Stimulated activated CD8-positive, alpha-beta memory T cell treated with anti-CD3 and anti-CD28 coated beads, Interleukin-15, amount 100 ng/mL, for 1 hour (primary cell): ENCODE measurements around the gene ITGB2.
"Not testable (repeated sequence)": the region's sequence is repeated elsewhere in the genome, so short reads cannot be mapped to it uniquely, and the experiment has no call there.

Experiments used
- DNase-seq: peaks from one replicate; pipeline ENCODE4 v3.0.0-alpha.2; 2020; ENCODE audit warnings: low read depth

The ITGB2 gene

DNA sequence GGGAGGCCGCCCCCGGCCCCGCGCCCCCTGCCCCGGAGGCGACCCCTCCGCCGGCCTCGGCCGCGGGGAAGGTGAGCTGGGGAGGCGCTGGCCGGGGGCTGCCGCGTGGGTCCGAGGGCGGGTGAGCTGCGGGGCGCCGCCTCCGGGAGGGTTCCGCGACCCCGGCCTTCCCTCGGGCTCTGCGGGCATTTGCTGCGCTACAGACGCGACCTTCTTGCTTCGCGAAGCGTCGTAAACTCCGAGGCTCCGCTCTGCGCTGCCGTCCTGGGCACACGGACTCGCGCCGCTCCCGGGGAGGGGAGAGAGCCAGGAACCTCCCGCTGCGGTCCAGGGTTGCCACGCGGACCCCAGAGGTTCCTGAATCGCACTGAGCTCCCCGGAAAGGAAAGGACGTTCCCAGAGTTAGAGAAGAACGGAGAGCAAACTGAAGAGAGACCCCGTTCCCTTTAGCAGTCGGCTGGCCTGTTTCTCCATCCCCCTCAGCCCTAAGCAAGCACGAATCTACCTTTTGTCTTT is 19.5 kb upstream of the ITGB2 start:
- no peak for DNase-seq

DNA sequence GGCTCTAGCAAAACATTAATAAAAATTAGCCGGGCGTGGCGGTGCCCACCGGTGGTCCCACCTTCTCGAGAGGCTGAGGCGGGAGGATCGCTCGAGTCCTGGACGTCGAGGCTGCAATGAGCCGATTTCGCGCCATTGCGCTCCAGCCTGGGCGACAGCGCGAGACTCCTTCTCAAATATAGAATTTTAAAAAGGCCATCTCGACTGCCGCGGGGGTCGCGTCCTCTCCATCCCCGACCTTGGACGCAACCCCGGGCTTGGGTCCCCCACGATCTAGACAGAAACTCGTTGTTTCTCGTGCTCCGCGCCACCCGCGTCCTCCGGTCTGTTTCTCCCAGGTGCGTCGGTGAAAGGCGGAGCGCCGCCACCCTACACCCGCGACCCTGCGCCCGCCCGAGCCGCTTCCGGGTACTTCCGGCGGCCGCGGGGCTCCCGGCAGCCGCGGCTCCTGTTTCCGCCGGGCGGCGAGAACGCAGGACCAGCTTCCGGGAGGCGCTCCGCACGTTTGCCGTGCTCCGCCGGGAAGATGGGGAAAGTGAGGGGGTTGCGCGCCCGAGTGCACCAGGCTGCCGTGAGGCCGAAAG is 18.9 kb upstream of the ITGB2 start, which contains the start of gene SLX9:
Gene SLX9 (plus strand): TSS at position 498 of the 584 bp plus-strand sequence. CDS start 29 bp downstream, at position 527.
- peak; percentile 46 for DNase-seq

DNA sequence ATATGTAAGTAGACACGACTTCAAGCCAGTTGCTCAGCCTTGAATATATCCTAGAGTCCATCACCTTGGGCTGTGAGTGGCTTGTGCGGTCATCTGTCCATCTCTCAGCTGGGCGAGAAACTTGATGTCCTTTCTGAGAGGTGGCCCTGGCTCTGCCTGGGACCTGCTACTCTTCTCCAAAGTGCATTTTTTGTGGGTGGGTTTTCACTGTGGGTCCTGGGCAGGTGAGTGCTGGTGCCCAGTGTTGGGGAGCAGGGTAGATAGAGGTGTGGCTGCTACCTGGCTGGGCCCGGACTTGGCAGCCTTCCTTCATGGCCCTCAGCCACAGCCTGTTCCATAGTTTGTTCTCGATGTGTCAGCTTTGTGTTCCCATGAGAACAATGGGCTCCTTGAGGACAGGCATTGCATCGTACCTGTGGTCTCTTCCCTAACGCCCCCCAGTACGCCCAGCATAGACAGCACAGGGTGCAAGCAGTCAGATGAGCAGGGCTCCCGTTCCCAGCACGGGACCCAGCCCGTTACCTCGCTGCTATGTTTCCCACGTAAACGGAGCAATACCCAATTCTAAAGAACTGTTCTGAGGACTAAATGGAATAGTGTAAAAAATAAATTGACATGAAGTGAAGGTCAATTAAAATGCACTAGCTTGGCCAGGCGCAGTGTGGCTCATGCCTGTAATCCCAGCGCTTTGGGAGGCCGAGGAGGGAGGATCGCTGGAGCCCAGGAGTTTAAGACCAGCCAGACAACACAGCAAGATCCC is 18.3 kb upstream of the ITGB2 start:
- DNase-seq: no peak

DNA sequence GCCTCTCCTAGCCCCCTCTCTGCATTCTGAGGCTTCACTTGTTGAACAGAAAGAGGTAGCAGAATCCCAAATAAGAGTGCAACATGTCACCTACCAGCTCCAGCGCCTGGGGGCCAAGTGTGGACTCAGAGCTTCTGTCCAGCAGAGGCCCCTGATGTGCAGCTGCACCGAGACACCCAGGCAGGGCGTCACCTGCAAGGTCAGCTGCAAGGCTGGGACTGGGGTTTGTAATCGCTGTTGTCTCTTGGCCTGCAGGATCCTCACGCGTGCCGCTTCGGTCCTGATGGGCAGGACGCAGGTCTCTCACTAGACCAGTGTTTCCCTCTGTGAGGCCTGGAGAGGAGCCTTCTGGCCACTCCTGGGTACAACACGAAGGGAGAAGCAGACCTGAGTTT is 14.8 kb upstream of the ITGB2 start:
- DNase-seq: no peak

DNA sequence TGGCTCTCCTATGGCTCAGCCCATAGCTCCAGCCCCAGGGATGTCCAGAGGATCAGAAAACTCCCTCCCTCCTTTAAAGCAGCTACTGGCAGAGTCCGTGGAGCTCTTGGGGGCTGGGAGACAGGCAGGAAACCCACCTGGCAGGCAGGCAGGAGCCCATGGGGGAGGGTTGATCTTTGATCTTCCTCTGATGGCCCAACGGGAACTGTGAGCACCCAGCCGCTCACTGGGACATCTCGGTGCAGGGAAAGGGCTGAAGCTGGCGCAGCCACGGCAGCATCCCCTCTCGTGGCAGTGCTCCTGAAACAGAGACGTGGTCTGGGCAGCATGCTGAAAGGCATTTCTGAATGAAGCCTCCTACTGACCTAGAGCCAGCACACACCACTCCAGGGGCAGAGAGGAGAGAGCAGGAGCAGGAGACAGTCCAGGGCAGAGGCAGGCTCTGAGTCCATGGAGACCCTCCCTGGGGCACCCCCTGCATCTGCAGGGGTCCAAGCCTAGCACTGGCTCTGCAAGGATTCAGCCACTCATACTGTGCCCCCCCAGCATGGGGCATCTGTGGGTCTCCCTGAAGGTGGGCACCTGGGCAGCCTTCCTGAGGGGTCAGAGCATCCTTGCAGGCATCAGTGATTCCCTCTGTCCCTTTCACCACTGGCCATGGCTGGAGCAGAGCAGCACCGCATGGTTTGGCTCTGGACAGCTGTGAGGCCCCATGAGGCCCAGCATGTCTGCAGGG is 14.3 kb upstream of the ITGB2 start:
- no peak for DNase-seq

DNA sequence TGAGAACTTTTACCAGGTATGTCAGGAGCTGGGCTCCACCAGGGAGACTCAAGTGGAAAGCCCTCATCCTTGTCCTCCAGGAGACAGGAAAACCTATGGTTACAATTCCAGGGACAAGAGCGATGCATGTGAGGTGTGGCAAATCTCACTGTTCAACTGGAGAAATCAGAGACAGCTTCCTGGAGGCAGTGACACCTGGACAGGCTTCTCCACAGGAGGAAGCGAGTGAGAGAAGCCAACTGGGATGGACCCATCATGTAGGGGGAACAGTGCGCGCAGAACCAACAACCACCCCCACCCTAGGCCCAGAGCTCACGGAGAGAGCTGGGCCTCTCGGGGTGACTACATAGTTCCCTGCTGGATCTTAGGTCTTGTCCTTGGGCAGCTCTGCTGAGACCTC is 13.6 kb upstream of the ITGB2 start:
- no peak for DNase-seq

DNA sequence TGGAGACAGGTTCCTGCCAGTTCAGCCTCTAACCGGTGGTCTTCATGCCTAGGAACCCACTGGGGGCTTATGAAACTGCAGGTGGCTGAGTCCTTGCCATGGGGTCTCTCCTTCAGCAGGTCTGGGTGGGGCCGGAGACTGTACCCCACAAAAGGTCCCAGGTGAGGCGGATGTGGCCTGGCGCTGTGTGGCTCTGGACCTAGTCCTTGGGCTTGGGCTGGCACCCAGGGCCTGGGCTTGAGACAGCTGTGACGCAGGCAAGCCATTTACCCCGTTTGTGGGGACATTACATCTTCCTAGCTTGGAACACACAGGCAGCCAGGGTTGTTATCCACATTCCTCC is 13.2 kb upstream of the ITGB2 start:
- no peak for DNase-seq

DNA sequence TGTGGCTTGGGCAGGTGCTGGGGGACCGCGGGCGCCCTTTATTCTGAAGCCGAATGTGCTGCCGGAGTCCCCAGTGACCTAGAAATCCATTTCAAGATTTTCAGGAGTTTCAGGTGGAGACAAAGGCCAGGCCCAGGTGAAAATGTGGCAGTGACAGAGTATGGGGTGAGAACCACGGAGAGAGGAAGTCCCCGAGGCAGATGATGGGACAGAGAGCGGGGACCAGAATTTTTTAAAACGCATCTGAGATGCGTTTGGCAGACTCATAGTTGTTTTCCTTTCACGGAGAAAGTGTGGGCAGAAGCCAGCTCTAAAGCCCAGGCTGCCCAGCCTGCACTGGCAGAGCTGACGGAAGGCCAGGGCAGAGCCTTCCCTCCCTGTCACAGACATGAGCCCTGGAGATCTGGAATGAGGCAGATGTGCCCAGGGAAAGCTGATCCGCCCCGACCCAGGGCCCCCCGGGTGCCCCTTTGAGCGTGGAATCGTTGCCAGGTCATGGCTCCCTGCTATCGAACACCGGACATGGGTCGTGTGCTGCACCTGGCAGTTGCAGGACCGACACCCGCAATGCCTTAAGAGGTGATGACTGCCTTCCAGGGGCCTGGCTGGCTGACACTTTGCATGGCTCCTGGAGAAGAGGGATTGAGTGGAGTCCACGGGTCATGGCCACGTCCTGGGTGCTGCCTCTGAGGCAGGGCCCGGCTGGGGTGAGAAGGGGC is 12.7 kb upstream of the ITGB2 start:
- DNase-seq: no peak

DNA sequence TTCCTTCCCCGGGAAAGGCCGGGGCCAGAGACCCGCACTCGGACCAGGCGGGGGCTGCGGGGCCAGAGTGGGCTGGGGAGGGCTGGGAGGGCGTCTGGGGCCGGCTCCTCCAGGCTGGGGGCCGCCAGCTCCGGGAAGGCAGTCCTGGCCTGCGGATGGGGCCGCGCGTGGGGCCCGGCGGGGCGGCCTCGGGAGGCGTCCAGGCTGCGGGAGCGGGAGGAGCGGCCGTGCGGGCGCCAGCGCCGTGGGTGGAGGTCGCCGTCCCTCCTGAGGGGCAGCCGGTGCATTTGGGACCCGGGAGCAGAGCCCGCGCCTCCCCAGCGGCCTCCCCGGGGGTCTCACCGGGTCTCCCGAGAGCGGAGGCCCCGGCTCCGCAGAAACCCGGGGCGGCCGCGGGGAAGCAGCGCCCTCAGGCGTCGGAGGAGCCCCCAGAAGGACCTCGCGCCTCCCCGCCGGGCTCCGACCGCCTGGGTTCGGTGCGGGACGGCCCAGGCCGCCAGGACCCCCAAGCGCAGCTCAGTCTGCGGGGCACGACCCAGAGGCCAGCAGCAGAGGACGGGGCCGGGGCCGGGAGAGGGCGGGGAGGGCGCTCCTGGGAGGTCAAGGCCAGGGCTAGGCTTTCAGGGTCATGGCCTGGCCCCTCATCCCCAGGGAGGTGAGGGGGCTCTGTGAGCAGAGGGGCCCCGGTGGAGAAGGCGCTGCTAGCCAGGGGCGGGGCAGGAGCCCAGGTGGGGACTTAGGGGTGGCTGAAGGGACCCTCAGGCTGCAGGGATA is 11.9 kb upstream of the ITGB2 start:
- no peak for DNase-seq

DNA sequence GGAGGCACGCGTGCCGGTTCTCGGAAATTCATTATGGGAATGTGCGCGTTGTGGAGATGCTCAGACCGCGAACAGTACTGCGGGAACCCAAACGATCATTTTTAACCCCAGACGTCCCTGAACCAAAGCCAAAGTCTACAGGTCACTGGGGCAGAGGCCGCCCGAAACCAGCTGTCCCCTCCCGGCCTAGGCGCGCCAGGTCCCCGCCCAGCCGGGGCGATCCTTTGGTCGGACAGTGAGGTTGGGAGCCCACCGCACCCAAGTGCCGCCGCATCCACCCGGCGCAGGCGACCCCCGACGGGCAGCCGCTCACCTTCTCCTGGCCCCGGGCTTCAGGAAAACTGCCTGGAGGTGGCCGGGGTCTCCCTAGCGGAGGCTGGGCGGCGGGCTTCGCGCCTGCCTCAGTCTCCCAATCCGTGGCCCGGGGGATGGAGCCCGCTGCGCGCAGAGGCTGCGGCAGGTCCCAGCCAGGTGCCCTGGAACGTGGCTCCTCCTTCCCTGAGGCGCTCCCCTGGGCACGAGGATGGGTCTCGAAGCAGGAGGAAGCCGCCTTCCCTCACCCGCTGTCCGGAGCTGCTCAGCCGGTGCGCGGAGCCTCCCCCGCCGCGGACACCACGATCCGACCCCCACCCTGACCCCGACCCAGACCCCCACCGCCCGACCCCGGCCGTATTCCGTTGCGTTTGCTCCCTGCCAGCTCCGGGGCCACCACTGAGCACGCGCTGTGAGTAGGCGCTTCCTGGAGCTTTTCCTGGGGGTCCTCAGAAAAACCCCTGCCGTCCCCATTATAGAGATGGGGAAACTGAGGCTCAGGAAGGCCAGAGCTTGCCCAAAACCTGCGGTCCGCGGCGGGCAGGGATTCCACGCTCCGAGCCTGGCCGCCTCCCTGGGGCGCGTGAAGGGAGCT is 11.1 kb upstream of the ITGB2 start:
- DNase-seq: no peak

DNA sequence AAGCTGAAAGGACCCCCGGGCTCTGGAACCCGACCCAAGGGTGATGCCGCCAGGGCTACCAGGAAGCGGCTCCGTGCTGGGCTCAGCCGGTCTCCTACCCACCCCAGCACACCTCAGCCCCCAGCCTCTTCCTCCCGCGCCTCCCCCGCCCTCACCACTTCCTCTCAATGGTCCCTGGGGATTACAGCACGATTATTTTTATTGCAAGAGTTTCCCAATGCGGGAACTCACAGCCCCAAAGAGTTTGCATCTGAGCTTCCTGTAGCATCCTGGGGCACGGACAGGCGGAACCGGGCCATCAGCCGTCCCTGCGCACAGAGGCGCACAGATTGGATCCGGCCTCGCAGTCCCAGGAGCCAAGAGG is 10.4 kb upstream of the ITGB2 start:
- no peak for DNase-seq

DNA sequence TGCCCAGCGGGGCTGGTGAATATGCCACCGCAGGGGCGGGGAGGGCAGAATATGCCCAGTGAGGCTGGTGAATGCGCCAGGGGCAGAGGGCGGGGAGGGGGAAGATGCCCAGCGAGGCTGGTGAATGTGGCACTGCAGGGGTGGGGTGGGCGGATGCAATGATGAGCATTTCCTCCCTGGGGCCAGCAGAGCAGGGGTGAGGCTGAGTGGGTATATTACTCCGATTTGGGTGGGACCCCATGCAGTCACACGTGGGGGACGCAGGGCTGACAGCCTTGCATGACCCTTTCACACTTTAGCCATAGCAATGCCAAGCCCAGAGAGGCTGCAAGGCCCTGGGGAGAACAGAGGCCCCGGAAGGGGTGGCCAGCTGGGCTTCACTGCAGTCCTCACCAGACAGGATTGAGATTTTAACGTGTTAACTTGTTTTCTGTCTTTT is 9.9 kb upstream of the ITGB2 start:
- no peak for DNase-seq

DNA sequence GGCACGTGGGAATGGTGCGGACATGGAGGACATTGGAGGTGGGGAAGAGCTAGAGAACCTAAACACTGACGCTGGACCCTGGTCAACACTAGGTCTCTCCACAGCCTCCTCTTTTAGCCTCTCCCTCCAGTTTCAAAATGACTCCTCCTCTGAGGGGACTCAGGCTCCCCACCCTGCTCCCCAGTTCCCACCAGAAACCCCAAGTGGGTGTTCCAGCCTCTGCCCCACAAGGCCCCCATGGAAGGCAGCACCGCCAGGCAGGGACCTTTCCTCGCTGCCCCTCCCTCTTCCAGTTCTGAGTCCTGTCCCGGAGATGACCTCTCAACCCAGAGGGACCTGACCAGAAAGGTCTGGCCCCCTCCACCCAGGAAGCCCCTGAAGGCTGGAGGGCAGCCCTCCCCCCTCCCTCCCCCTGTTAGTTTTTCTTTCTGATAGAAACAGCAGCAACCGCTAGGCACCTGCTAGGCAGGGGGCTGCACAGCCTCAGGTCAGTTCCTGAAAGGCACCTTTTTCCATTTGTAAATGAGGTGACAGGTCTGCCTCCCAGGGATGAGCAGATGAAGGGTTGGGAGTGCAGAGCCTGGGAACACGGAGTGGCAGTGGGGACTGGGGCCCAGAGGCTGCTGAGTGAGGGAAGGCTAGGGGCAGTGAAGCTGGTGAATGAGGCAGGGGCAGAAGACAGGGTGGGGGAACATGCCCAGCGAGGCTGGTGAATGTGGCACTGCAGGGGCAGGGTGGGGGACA is 9.3 kb upstream of the ITGB2 start:
- DNase-seq: no peak

DNA sequence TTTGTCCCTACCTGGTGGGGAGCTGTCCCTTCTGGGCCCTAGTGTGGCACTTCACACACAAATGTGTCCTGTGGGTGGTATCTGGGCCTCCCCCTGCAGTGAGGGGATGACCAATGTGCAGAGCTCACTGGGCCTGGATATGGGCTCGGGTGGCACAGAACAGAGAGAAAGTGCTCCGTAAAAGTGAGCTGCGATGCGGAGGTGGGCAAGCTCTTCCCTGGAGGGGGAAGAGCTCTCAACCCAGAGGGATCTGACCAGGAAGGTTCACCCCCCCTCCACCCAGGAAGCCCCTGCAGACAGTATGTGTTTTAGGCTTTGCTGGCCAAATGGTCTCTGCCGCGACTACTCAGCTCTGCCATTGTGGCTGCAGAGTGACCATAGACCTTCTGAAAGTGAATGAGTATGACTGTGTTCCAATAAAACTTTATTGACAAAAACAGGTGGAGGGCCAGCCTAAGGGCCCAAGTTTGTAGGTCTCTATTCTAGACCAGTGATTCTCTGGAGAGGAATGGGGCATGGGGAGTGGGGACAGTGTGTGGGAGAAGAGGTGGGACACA is 8.6 kb upstream of the ITGB2 start:
- DNase-seq: no peak

DNA sequence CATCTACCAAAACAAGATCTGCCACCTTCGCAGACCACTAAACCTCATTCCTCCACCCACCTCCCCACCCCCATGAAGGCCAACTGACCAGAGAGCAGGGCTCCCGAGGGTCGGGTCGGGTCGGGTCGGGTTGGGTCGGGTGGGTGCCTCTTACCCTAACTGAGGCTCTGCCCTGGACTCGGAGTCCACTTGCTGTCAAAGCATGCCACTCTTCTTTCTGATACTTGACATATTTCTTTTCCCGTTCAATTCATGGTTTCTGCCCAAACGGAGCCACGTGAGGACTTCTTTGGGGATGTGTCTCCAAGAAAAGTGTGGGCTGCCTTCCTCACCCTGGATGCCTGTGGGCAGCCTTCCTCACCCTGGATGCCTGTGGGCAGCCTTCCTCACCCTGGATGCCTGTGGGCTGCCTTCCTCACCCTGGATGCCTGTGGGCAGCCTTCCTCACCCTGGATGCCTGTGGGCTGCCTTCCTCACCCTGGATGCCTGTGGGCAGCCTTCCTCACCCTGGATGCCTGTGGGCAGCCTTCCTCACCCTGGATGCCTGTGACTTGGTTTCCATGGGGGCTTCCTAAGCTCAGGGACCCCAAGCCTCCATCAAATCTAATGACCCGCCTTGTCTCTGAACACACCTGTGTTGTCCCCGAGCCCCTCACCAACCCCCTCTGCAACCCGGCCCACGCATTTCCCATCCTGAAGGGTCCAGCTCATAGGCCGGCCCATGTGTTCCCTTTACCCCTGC is 8.0 kb upstream of the ITGB2 start:
- not testable (repeated sequence) for DNase-seq

DNA sequence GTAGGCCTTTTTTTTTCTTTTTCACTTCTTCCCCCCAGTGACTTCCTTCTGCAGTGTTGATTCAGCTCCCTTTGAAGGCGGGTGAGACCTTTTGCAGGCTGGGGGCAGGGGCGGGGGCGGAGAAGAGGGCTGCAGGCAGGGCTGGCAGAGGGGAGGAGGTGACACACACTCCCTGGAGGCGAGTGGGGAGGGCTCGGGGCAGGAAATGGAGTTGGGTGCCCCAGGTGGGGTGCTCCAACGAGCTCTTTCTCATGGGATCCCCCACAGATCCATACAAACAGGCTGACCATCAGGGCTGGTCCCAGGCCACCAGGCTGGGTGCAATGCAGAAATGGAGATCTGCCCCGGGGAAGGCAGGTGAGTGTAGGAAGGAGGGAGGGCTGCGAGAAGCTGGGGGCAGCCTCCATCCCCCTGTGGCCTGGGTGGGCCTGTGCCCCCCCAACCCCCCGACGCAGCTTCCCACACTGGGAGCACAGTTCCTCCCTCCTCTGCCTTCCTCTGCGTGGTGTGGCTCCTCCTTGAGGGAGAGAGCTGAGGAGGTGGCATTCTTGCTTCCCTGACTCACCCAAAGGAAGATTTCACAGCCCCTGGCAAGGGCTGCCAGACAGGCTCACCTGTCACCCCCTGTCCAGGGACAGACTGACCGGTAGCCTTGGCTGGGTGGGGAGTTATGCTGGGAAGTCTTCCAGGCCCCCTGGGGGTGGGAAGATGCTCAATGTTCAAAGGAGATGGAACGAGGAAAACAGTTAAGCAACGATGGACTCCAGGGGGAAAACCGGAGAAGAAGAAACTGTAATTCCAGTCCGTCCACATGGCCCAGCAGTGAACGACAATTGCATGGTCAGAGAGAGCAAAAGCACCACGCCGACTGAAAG is 7.1 kb upstream of the ITGB2 start:
- peak; percentile 71 for DNase-seq

DNA sequence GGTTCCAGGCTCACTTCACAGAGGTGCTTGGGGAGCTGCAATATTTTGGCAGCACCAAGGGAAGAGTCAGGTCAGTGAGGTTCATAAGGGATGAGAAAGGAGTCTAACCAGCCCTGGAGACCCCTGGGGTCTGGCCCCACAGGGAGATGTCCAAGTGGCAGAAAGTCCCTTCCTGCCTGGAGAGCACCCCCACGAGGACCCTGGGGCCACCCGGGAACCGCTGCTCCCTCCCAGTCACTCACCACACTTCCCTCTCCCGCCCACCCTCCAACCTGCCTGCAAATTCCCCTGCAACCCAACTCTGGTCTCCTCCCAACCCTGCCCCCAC is 6.5 kb upstream of the ITGB2 start:
- no peak for DNase-seq
